DND-41 (cell line): ENCODE data around the gene RILPL2.

ENCODE experiments used
- EZH2 ChIP-seq: IDR thresholded peaks from 3 replicates; pipeline ENCODE4 v1.6.1; 2012; ENCODE audit warnings: borderline replicate concordance, low read depth, mild to moderate bottlenecking, moderate library complexity, low read length, inconsistent platforms; ENCODE audit not compliant: severe bottlenecking
- TF ChIP-seq, protein P1 (sequence below): IDR thresholded peaks from 2 replicates; pipeline ENCODE4 v1.5.1; 2012; ENCODE audit warnings: borderline replicate concordance, low read length, moderate library complexity, mild to moderate bottlenecking; ENCODE audit not compliant: poor library complexity, severe bottlenecking; ENCODE audit errors: extremely low read depth

DNA sequence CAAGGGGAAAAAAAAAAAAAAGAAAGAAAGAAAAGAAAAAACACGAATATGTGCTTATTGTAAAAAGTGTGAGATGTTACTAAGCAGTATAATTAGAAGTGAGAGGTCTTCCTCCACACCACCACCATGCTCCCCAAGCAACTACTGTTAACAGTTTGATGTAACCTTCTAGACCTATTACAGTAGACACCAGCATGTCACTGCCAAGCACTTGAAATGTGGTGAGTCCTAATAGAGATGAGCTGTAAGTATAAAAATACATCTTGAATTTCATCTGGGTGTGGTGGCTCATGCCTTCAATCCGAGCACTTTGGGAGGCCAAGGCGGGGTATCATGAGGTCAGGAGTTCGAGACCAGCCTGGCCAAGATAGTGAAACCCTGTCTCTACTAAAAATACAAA lies 13.4 kb upstream of the RILPL2 start:
- TF ChIP-seq, protein P1, sequence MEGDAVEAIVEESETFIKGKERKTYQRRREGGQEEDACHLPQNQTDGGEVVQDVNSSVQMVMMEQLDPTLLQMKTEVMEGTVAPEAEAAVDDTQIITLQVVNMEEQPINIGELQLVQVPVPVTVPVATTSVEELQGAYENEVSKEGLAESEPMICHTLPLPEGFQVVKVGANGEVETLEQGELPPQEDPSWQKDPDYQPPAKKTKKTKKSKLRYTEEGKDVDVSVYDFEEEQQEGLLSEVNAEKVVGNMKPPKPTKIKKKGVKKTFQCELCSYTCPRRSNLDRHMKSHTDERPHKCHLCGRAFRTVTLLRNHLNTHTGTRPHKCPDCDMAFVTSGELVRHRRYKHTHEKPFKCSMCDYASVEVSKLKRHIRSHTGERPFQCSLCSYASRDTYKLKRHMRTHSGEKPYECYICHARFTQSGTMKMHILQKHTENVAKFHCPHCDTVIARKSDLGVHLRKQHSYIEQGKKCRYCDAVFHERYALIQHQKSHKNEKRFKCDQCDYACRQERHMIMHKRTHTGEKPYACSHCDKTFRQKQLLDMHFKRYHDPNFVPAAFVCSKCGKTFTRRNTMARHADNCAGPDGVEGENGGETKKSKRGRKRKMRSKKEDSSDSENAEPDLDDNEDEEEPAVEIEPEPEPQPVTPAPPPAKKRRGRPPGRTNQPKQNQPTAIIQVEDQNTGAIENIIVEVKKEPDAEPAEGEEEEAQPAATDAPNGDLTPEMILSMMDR = no peak
- no peak for TF ChIP-seq EZH2
